WERI-Rb-1 (cell line): ENCODE results near the gene FRMD4B.
"Not testable (repeated sequence)": the region's sequence is repeated elsewhere in the genome, so short reads cannot be mapped to it uniquely, and the experiment has no call there.

ENCODE experiments used
- DNase-seq: peaks from one replicate; pipeline ENCODE4 v3.0.0-alpha.2; 2020
- H3K27ac ChIP-seq: fragments of 250-450 bp; sonication (Bioruptor Pico); 2 replicates; pipeline ENCODE4 v1.5.1; 2020; ENCODE audit warnings: mild to moderate bottlenecking, moderate library complexity
- H3K27me3 ChIP-seq: fragments of 250-450 bp; sonication (Bioruptor Pico); 2 replicates; pipeline ENCODE4 v1.5.1; 2021; ENCODE audit warnings: mild to moderate bottlenecking, low read depth, moderate library complexity; ENCODE audit not compliant: insufficient read depth, severe bottlenecking
- H3K36me3 ChIP-seq: fragments of 250-450 bp; sonication (Bioruptor Pico); 2 replicates; pipeline ENCODE4 v1.5.1; 2020; ENCODE audit warnings: mild to moderate bottlenecking, moderate library complexity
- H3K4me3 ChIP-seq: 2 replicates; pipeline ENCODE4 v1.5.1; 2011; ENCODE audit warnings: low read depth, mild to moderate bottlenecking, control low read depth, low read length
- H3K9me3 ChIP-seq: fragments of 250-450 bp; sonication (Bioruptor Pico); 2 replicates; pipeline ENCODE4 v1.5.1; 2021; ENCODE audit warnings: mild to moderate bottlenecking, moderate library complexity; ENCODE audit not compliant: severe bottlenecking
- TF ChIP-seq, protein P1 (sequence below): IDR thresholded peaks from 2 replicates; pipeline ENCODE4 v1.5.1; 2011; ENCODE audit warnings: low read depth, mild to moderate bottlenecking, control low read depth, inconsistent platforms, low read length

Gene FRMD4B

DNA sequence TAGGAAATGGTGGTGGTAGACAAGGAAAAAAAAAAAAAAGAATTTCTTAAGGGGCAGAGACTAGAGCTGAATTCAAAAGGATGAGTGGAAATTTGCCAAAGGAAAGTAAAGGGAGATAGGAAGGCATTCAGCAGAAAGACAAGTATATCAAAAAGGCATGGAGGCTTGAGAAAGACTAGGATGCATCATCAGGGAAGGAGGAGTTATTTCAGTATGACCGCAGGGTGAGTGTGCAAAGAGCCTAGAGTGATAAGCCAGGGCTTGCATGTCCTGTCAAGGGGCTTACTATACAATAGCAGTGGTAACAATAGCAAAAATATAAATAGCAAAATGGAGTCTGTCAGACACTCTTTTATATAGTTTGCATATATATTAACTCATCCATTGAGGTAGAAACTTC is 112.0 kb downstream of the FRMD4B start:
- Histone ChIP-seq H3K9me3 (no peaks in the 10 kb centered on the region), H3K36me3 (no peaks in the 10 kb centered on the region), H3K27me3 (no peaks in the 10 kb centered on the region), H3K4me3 (no peak overlapping the region), H3K27ac (no peak overlapping the region)
- TF ChIP-seq, protein P1, sequence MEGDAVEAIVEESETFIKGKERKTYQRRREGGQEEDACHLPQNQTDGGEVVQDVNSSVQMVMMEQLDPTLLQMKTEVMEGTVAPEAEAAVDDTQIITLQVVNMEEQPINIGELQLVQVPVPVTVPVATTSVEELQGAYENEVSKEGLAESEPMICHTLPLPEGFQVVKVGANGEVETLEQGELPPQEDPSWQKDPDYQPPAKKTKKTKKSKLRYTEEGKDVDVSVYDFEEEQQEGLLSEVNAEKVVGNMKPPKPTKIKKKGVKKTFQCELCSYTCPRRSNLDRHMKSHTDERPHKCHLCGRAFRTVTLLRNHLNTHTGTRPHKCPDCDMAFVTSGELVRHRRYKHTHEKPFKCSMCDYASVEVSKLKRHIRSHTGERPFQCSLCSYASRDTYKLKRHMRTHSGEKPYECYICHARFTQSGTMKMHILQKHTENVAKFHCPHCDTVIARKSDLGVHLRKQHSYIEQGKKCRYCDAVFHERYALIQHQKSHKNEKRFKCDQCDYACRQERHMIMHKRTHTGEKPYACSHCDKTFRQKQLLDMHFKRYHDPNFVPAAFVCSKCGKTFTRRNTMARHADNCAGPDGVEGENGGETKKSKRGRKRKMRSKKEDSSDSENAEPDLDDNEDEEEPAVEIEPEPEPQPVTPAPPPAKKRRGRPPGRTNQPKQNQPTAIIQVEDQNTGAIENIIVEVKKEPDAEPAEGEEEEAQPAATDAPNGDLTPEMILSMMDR, result no peak
- DNase-seq, result no peak

DNA sequence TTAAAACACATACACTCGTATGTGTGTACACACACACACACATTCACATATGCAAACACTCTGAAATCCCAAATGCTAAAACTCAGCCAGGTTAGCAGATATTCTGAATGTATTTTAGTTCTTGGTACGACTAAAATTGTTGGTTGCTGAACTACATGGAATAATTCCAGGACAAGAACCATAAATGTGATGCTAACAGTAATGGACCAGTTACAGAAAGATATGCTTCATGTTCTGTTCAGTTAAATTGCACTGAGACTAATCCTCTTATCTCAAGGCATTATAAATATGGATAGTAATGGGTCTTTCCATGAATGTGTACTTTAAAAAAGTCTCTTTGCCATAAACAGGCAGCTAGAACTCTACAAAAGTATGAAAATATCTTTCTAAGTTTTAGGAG is 113.3 kb downstream of the FRMD4B start:
- Histone ChIP-seq H3K36me3 (no peaks in the 10 kb centered on the region), H3K27ac (no peak overlapping the region), H3K27me3 (no peaks in the 10 kb centered on the region), H3K9me3 (no peaks in the 10 kb centered on the region), H3K4me3 (no peak overlapping the region)
- DNase-seq, result no peak
- TF ChIP-seq, protein P1, result no peak

DNA sequence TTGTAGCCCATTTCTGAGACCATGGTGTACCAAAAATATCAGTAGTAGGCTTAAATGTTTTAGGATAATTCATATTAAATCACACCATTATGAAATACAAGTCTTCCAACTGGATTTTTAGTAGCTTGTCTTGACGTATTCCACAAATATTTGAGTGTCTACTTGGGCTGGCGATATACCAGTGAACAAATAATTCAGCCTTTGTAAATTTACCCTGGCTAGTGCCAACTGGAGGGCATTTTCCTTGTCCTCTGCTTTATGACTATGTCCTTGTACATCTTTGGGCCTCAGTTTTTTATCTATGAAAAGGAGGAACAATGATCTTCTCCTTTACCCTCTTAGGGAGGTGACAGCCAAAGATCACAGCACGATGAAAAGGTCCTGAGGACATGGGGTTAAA is 114.8 kb downstream of the FRMD4B start:
- no peak for DNase-seq
- Histone ChIP-seq H3K9me3 (no peaks in the 10 kb centered on the region), H3K36me3 (no peaks in the 10 kb centered on the region), H3K27me3 (no peaks in the 10 kb centered on the region), H3K27ac (no peak overlapping the region), H3K4me3 (no peak overlapping the region)
- TF ChIP-seq, protein P1, result no peak

GRCh38 chr3:69266585-69266984 is 119.3 kb downstream of the FRMD4B start:
- Histone ChIP-seq H3K9me3 (no peaks in the 10 kb centered on the region), H3K36me3 (no peaks in the 10 kb centered on the region), H3K27ac (no peak overlapping the region), H3K4me3 (no peak overlapping the region), H3K27me3 (no peaks in the 10 kb centered on the region)
- TF ChIP-seq, protein P1, result no peak
- DNase-seq, result no peak

DNA sequence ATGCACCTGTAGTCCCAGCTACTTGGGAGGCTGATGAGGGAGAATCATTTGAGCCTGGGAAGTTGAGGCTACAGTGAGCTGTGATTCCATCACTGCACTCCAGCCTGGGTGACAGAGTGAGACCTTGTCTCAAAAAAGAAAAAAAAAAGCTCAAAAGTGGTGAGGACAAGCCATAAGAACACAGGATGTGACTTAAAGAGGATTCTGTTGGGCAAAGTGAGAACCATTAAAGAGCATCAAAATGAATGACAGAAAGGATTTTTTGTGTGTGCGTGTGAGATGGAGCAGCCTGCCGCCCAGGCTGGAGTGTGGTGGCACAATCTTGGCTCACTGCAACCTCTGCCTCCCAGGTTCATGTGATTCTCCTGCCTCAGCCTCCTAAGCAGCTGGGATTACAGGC is 119.8 kb downstream of the FRMD4B start:
- not testable (repeated sequence) for H3K27ac ChIP-seq, H3K9me3 ChIP-seq, H3K4me3 ChIP-seq, DNase-seq, H3K36me3 ChIP-seq, H3K27me3 ChIP-seq

GRCh38 chr3:69260843-69261405 is 125.0 kb downstream of the FRMD4B start:
- not testable (repeated sequence) for H3K27me3 ChIP-seq, H3K4me3 ChIP-seq, DNase-seq, H3K36me3 ChIP-seq, H3K9me3 ChIP-seq, H3K27ac ChIP-seq

- Histone ChIP-seq H3K27ac (no peak overlapping the region), H3K4me3 (no peak overlapping the region), H3K27me3 (no peaks in the 10 kb centered on the region), H3K9me3 (no peaks in the 10 kb centered on the region), H3K36me3 (no peaks in the 10 kb centered on the region)
- TF ChIP-seq, protein P1, result no peak
- no peak for DNase-seq
Observed at GRCh38 chr3:69260216-69260787, 125.6 kb downstream of the FRMD4B start.
